H9 (cell line): Measurements from ENCODE around the gene IL1RAP. TPM values are rescaled to one million over a fixed set of nuclear protein-coding genes. Genes with fewer than 3 reads are reported as not detected.

ENCODE experiments used
- DNase-seq: peaks from one replicate; pipeline ENCODE4 v3.0.0-alpha.2; 2017
- H2AFZ ChIP-seq: one replicate; pipeline ENCODE4 v1.6.1; 2013; ENCODE audit warnings: mild to moderate bottlenecking, low read length, control low read depth, moderate library complexity
- H2AK5ac ChIP-seq: 2 replicates; pipeline ENCODE4 v1.6.1; 2013; ENCODE audit warnings: low read length, control low read depth, mixed read lengths; ENCODE audit not compliant: insufficient read length
- H2BK120ac ChIP-seq: one replicate; pipeline ENCODE4 v1.6.1; 2013; ENCODE audit warnings: low read depth, mild to moderate bottlenecking, low read length, control low read depth, inconsistent platforms; ENCODE audit not compliant: poor library complexity, severe bottlenecking
- H2BK12ac ChIP-seq: 2 replicates; pipeline ENCODE4 v1.6.1; 2013; ENCODE audit warnings: low read length, control low read depth, mixed read lengths, low read depth; ENCODE audit not compliant: insufficient read length
- H2BK15ac ChIP-seq: 2 replicates; pipeline ENCODE4 v1.6.1; 2013; ENCODE audit warnings: low read depth, low read length, control low read depth
- H2BK20ac ChIP-seq: one replicate; pipeline ENCODE4 v1.6.1; 2013; ENCODE audit warnings: low read depth, mild to moderate bottlenecking, low read length, control low read depth, inconsistent platforms; ENCODE audit not compliant: poor library complexity, severe bottlenecking
- H2BK5ac ChIP-seq: 2 replicates; pipeline ENCODE4 v1.6.1; 2013; ENCODE audit warnings: low read length, control low read depth, mixed read lengths; ENCODE audit not compliant: insufficient read length
- H3K14ac ChIP-seq: 2 replicates; pipeline ENCODE4 v1.6.1; 2013; ENCODE audit warnings: low read length, control low read depth; ENCODE audit not compliant: insufficient read depth
- H3K18ac ChIP-seq: 2 replicates; pipeline ENCODE4 v1.6.1; 2013; ENCODE audit warnings: low read depth, mild to moderate bottlenecking, mixed read lengths, low read length, control low read depth; ENCODE audit not compliant: insufficient read length
- H3K23ac ChIP-seq: 2 replicates; pipeline ENCODE4 v1.6.1; 2013; ENCODE audit warnings: low read length, control low read depth, mixed read lengths, low read depth; ENCODE audit not compliant: insufficient read length
- H3K23me2 ChIP-seq: 2 replicates; pipeline ENCODE4 v1.6.1; 2013; ENCODE audit warnings: low read depth, mild to moderate bottlenecking, mixed read lengths, low read length, control low read depth; ENCODE audit not compliant: insufficient read length, poor library complexity, severe bottlenecking
- H3K27ac ChIP-seq: 2 replicates; pipeline ENCODE4 v1.5.1; 2013; ENCODE audit warnings: low read length, control low read depth, mixed read lengths, low read depth; ENCODE audit not compliant: insufficient read length
- H3K27me3 ChIP-seq: 2 replicates; pipeline ENCODE4 v1.6.1; 2013; ENCODE audit warnings: low read length, control low read depth, inconsistent platforms; ENCODE audit not compliant: insufficient read depth
- H3K4ac ChIP-seq: 2 replicates; pipeline ENCODE4 v1.6.1; 2013; ENCODE audit warnings: low read depth, mild to moderate bottlenecking, control low read depth, inconsistent platforms, low read length, moderate library complexity
- H3K4me1 ChIP-seq: 2 replicates; pipeline ENCODE4 v1.6.1; 2013; ENCODE audit warnings: low read length, control low read depth, inconsistent platforms; ENCODE audit not compliant: insufficient read depth
- H3K4me2 ChIP-seq: 2 replicates; pipeline ENCODE4 v1.6.1; 2013; ENCODE audit warnings: low read length, control low read depth, mixed read lengths; ENCODE audit not compliant: insufficient read length, insufficient read depth
- H3K56ac ChIP-seq: 2 replicates; pipeline ENCODE4 v1.6.1; 2013; ENCODE audit warnings: low read depth, mild to moderate bottlenecking, mixed read lengths, low read length, control low read depth; ENCODE audit not compliant: insufficient read length
- H3K79me1 ChIP-seq: 2 replicates; pipeline ENCODE4 v1.6.1; 2013; ENCODE audit warnings: low read depth, mild to moderate bottlenecking, moderate library complexity, low read length, control low read depth, inconsistent platforms; ENCODE audit not compliant: insufficient read depth, poor library complexity, severe bottlenecking
- H3K79me2 ChIP-seq: 2 replicates; pipeline ENCODE4 v1.6.1; 2013; ENCODE audit warnings: low read length, control low read depth, inconsistent platforms; ENCODE audit not compliant: insufficient read depth
- H3K9ac ChIP-seq: 2 replicates; pipeline ENCODE4 v1.6.1; 2013; ENCODE audit warnings: low read length, control low read depth, mixed read lengths; ENCODE audit not compliant: insufficient read length; ENCODE audit errors: extremely low read depth
- H3K9me3 ChIP-seq: one replicate; pipeline ENCODE4 v1.6.1; 2013; ENCODE audit warnings: low read depth, low read length, inconsistent platforms; ENCODE audit not compliant: control insufficient read depth
- H3T11ph ChIP-seq: one replicate; pipeline ENCODE4 v1.6.1; 2013; ENCODE audit warnings: mild to moderate bottlenecking, low read length, control low read depth, inconsistent platforms
- H4K20me1 ChIP-seq: one replicate; pipeline ENCODE4 v1.6.1; 2013; ENCODE audit not compliant: control insufficient read depth, insufficient read length, insufficient read depth
- H4K5ac ChIP-seq: 2 replicates; pipeline ENCODE4 v1.6.1; 2013; ENCODE audit warnings: low read depth, mild to moderate bottlenecking, mixed read lengths, low read length, control low read depth; ENCODE audit not compliant: insufficient read length
- H4K8ac ChIP-seq: replicated peaks from 2 replicates; pipeline ENCODE4 v1.6.1; 2013; ENCODE audit warnings: low read length, control low read depth, mixed read lengths, low read depth; ENCODE audit not compliant: insufficient read length
- H4K91ac ChIP-seq: 2 replicates; pipeline ENCODE4 v1.6.1; 2013; ENCODE audit warnings: low read depth, mild to moderate bottlenecking, moderate library complexity, mixed read lengths, low read length, control low read depth; ENCODE audit not compliant: insufficient read length
- H3K27ac Mint-ChIP-seq, 3 experiments: 2 replicates in 2 of 3; 3 replicates in 1 of 3; pipeline ENCODE4 v1.8.0; 2020 to 2021; ENCODE audit warnings: mixed read lengths in 3 of 3, mild to moderate bottlenecking in 1 of 3, moderate library complexity in 1 of 3
- H3K27me3 Mint-ChIP-seq: 2 replicates; pipeline ENCODE4 v1.8.0; 2021; ENCODE audit warnings: low read depth, mild to moderate bottlenecking, moderate library complexity, mixed read lengths
- H3K36me3 Mint-ChIP-seq, 3 experiments: 2 replicates in 2 of 3; 3 replicates in 1 of 3; pipeline ENCODE4 v1.8.0; 2020 to 2021; ENCODE audit warnings: low read depth in 3 of 3, mixed read lengths in 3 of 3; ENCODE audit not compliant: insufficient read depth in 1 of 3
- H3K4me1 Mint-ChIP-seq, 2 experiments: 2 replicates each; pipeline ENCODE4 v1.8.0; 2020; ENCODE audit warnings: mixed read lengths in 2 of 2
- H3K4me3 Mint-ChIP-seq, 2 experiments: 2 replicates in 1 of 2; 3 replicates in 1 of 2; pipeline ENCODE4 v1.8.0; 2020 to 2021; ENCODE audit warnings: mild to moderate bottlenecking in 2 of 2, mixed read lengths in 2 of 2, moderate library complexity in 1 of 2
- H3K9me3 Mint-ChIP-seq, 2 experiments: 2 replicates in 1 of 2; 3 replicates in 1 of 2; pipeline ENCODE4 v1.8.0; 2020; ENCODE audit warnings: mild to moderate bottlenecking in 2 of 2, mixed read lengths in 2 of 2, moderate library complexity in 1 of 2
- CTCF ChIP-seq: fragments of 200-600 bp; sonication (generic); conservative IDR thresholded peaks from 3 replicates; pipeline ENCODE4 v1.8.0; 2021; ENCODE audit warnings: antibody characterized with exemption, mild to moderate bottlenecking
- total RNA-seq: library from RNA; stranded (reverse); gene quantifications from 2 replicates; pipeline ENCODE4 v1.2.1, GENCODE V29; 2021

Gene IL1RAP
- total RNA-seq, 1 experiment from 2014 or later: 4.6 TPM

GRCh38 chr3:190557296-190557695 lies 43.4 kb downstream of the IL1RAP start:
- H3K4ac ChIP-seq: no peak overlapping the region
- no peaks in the 10 kb centered on the region for H3K27me3 Mint-ChIP-seq
- H4K8ac ChIP-seq: no peak overlapping the region

More at GRCh38 chr3:190557296-190557695, 43.4 kb downstream of the IL1RAP start:
- H4K20me1 ChIP-seq: no peaks in the 10 kb centered on the region
- Mint-ChIP-seq H3K4me1 (peaks cover 26 to 30% of the 10 kb centered on the region in 2 experiments), H3K27ac (no peak overlapping the region; a peak in 1 of 7 replicates), H3K4me3 (no peak overlapping the region), H3K9me3 (no peaks in the 10 kb centered on the region), H3K36me3 (no peaks in the 10 kb centered on the region; a peak in 1 of 7 replicates)
- H2AK5ac ChIP-seq: no peak overlapping the region
- H2BK120ac ChIP-seq: no peak overlapping the region
- no peak overlapping the region for H3K56ac ChIP-seq
- no peak overlapping the region for H3K4me2 ChIP-seq
- H4K91ac ChIP-seq: no peak overlapping the region
- no peak overlapping the region for H2BK20ac ChIP-seq
- DNase-seq: no peak
- H3K18ac ChIP-seq: no peak overlapping the region
- H3K9ac ChIP-seq: no peak overlapping the region
- no peak overlapping the region for H3K14ac ChIP-seq
- no peak overlapping the region for H2BK5ac ChIP-seq
- H3K23ac ChIP-seq: no peak overlapping the region
- no peaks in the 10 kb centered on the region for H3K79me1 ChIP-seq
- H3K79me2 ChIP-seq: no peaks in the 10 kb centered on the region
- no peak overlapping the region for H3T11ph ChIP-seq
- no peak overlapping the region for H2AFZ ChIP-seq
- H3K27ac ChIP-seq: no peak overlapping the region
- peaks cover 4% of the 10 kb centered on the region; the same call in 1 of the 2 replicates for H3K4me1 ChIP-seq
- no peak overlapping the region for H4K5ac ChIP-seq
- no peaks in the 10 kb centered on the region for H3K9me3 ChIP-seq
- H2BK15ac ChIP-seq: no peak overlapping the region
- no peak overlapping the region for H2BK12ac ChIP-seq
- no peaks in the 10 kb centered on the region for H3K27me3 ChIP-seq
- no peaks in the 10 kb centered on the region for H3K23me2 ChIP-seq
- TF ChIP-seq CTCF: no peak
